ENCODE results near the gene SEC11C. TPM values are rescaled to one million over a fixed set of nuclear protein-coding genes. Genes with fewer than 3 reads are reported as not detected.
A peak's percentile ranks its signal among the peaks of the same experiment; 100 is the strongest.
"Not testable (repeated sequence)": the region's sequence is repeated elsewhere in the genome, so short reads cannot be mapped to it uniquely, and the experiment has no call there.

SEC11C gene
- total RNA-seq = 22.7 TPM
- long read RNA-seq, transcript SEC11C-204 (6 exons, 1,202 nt) = major isoform, 10 of 14 reads
- long read RNA-seq, partial matches to known transcripts = 0 of 14 reads
- long read RNA-seq, other reads (novel, unspliced or antisense) = 2 of 14 reads

DNA sequence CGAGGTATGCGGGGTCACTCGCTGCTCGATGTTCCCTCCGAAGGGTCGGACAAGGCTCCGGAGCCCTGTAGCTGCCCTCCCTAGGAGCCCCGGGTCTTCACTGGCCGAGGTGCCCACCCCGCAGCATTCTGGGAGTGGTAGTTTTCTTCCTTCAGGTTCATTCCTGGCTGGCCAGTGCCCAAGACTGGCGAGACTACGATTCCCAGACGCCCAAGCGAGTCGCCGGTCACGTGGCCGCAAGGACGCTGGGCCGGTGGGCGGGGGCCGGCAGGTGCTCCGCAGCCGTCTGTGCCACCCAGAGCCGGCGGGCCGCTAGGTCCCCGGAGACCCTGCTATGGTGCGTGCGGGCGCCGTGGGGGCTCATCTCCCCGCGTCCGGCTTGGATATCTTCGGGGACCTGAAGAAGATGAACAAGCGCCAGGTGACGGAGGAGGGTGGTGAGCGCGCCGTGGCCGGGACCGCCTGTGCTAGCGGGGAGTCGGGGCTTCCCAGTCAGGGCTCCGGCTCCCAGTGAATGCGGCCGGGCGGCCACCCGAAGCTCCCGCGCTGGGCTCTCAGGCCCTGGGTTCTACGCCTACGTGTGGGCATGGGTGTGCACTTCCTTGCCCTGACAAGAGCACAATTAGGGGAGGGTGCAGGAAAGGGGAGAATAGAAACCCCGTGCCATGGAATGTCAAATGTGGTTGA, at the start of gene SEC11C:
SEC11C (plus strand) TSS at position 270 of the 687 bp plus-strand sequence; CDS start at position 335, 65 bp downstream.
- DNase-seq (ENCODE audit: low spot score) = peak; percentile 97

DNA sequence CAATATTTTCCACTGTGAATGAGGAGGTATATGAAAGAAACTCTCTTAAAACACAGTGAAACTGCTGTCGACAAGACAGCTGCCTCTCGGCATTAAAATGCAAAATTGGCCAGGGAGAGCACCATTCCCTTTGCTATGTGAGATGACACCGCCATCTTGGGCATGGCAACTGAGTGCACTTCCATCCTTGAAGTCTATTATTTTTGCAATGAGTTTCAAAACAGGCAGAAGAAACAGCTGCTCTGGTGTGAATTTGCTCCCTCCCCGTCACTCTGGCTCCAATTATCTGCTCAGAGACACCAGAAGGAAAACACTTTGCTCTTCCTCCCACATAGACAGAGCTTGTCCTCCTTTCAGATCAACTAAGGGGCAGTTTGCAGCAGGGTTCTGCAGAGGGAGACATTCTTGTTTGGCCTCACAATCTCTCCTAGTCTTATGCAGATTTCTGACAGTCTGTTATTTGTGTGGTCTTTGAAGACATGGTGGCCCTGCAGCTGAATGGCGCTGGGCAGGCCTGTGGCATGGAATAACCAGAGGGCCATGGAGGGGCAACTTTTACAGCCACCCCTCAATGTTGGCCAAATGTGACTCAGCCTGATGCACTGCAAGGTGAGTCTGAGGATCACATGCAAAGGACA, 48.6 kb upstream of the SEC11C start:
- DNase-seq (ENCODE audit: low spot score) = no peak

DNA sequence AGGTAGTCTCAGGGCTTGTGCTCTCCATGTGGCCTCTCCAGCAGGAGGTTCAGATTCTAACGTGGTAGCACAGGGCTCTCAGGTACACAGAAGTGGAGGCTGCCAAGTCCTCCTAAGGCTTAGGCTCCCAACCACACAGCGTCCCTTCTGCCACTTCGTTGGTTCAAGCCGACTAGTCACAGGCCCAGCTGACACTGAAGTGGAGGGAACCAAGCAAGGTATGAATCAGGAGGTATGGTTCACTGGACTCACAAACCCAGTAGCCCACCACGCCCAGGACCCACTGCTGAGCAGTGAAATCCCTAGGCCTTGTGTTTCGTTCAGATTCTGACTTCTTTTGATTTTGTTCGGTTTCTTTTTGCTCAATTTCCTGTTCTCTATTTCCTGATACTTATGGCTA, 46.0 kb upstream of the SEC11C start:
- no peak for DNase-seq (ENCODE audit: low spot score)

DNA sequence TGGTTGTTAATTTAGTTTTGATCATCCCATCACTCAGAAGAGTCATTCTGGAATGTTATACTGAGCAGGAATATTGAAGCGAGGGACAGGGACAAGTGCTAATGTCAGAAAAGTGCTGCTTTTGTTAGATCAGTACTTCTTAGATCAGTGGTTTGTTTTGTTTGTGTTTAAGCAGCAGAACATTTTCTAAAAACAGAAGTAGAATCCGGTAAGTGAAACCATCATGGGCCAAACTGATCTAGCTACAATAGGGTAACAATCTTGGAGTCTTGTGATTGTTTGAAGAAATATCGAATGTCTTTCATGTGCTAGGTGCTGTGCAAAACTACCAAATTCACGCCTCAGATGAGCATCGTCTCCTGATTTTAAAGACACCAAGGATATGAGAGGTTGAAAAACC, 45.1 kb upstream of the SEC11C start:
- no peak for DNase-seq (ENCODE audit: low spot score)

DNA sequence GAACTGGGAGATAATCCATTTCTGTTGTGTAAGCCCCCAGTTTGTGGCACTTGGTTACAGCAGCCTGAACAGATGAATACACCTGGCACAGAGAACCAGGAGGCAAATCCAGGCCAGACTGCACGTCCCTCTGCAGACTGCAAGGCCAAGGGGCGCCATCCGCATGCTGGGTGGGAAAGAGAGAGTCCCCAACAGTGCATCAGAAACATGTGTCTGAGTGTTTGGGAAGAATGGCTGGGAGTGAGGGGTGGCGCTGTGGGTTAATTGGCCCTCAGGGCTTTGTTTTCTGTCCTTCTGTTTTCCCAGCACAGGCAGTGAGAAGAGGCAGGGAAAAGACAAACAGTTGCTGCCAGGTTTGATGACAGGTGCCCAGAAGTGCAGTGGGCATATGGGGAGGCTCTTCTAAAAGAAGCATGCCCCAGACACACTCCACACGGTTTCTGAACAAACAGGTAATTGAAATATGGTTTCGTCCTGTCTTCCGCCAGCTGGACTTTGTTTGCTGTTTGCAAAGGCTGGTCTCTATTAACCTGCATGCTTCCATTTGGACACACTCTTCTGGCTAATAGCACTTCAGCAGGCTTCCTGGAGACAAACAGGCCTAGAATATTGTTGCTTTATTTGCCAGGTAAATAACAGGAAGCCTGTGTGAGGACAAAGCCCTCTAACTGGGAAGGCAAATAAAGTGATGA, 43.4 kb upstream of the SEC11C start:
- no peak for DNase-seq (ENCODE audit: low spot score)

DNA sequence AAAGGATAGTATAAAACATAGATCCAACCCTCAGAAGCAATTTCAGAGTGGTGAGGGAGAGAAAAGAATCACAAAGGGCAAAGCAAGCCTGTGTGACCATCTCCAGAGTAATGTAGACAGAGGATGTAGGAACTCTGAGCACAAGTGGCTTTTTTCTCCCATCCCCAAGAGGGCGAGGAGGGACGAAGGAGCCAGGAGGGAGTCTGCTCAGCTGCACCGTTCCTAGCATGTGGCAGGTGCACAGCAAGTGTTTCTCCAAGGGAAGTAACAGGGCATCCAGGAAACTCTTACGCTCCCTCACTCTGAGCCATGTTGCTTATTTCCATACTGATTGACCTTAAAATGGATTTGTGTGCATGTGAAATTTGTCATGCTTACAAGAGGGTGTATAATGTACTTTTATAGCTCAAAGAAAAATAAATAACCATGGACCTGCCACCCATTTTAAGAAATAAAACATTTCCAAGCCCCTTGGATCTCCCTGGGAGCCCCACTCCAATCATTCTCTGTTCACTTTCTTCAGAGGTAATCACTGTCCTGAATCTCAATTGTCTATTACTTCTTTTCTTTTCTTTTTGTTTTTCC, 37.8 kb upstream of the SEC11C start:
- no peak for DNase-seq (ENCODE audit: low spot score)

DNA sequence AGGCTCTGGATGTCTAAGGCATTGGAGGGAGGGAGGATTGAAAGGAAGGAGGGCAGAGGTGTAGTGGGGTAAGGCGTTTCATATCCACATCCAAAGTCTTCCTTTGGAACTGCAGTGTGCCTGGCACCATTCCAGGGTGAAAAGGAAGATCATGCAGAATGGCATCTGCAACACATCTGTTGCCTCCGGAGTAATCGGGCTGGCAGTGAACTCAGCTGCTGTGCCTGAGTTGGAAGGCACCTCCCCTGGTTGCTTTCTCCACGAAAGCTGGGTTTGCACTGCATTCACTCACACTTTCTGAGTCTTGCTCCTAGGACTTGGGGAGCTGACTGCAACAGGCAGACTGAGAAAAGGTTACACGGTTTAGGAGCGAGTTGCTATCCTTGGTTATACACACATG, 30.3 kb upstream of the SEC11C start:
- DNase-seq (ENCODE audit: low spot score) = no peak

DNA sequence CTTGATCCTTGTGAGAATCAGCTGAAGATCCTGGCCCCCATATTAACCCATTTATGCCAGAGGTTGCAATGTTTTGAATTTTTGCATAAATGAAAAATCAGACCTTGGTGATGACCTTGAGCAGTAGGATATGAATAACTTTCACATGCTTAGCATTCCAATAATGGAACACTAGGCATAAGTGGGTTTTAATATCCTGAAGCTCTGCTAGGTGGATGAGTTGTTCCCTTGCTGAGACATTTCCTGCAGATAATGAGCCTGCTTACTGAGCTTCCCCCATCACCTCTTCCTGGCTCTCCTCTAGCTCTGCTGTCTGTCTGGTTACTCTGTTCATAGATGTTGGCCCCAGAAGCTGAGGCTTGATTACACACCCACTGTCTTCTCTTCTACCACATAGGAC, 25.5 kb upstream of the SEC11C start:
- no peak for DNase-seq (ENCODE audit: low spot score)

DNA sequence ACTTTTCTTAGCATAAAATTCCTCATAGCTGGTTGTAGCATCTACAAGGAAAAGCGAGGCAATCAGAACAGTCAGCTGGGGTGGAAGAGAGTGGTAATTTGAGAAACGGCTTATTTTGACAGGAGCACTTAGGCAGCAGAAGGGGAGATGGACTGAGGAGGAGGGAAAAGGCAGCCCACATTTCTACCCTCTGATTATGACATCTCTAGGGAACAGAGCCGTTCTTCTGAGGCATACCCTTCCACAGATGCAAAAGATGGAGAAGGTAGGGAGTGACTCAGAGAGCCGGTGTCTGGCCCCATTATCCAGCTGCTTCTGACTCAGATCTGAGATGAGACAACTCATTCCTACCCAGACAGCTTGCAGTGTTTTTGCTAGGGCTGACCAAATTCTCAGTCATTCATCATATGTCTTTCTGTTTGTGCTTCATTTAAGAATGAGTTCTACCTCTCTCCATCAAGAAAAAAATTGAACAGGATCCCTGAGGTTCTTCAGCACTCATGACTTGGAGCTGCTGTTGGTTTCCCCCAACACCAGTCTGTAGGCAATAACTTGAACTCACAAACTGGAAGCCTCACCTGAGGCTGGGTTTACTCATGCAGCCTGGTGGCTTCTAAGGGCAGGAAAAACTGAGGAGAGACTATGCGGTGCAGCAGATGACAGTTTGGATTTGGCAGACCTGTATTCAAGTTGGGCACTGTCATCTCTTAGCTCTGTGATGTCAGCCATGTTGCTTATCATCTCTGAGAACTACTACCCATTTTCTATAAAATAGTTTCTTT, 15.9 kb upstream of the SEC11C start:
- DNase-seq (ENCODE audit: low spot score) = no peak

DNA sequence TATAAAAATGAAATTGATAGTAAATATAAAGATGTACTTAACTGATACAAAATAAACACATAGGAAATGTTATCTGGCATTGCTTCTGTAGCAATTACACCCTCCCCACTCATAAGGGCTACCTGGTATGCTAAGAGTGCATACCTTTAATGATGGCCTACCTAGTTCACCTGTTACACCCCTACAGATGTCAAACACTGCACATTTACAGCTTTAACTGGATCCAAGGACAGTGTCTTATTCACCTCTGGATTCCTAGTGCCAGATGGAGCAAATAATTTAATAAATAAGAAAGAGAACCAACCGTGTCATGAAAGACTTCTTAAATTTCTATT, 15.3 kb upstream of the SEC11C start:
- DNase-seq (ENCODE audit: low spot score) = no peak

DNA sequence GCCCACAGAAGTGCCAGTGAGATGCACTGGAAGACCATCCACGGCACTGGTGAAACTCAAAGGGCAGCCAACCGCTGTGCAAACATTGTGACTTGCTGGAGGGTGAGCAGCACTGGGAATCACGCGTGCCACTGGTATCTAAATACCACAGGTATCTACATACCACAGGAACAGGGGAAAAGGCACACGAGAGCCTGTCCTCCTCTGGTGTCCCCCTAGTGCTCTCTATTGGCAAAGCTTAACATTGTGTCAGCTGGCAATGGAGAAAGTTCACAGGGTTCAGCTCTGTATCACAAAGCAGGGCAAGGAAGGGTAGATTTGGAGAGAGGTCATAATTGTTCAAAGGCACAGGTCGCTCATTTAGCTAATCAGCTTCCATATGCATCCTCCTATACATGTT, 12.6 kb upstream of the SEC11C start:
- no peak for DNase-seq (ENCODE audit: low spot score)

DNA sequence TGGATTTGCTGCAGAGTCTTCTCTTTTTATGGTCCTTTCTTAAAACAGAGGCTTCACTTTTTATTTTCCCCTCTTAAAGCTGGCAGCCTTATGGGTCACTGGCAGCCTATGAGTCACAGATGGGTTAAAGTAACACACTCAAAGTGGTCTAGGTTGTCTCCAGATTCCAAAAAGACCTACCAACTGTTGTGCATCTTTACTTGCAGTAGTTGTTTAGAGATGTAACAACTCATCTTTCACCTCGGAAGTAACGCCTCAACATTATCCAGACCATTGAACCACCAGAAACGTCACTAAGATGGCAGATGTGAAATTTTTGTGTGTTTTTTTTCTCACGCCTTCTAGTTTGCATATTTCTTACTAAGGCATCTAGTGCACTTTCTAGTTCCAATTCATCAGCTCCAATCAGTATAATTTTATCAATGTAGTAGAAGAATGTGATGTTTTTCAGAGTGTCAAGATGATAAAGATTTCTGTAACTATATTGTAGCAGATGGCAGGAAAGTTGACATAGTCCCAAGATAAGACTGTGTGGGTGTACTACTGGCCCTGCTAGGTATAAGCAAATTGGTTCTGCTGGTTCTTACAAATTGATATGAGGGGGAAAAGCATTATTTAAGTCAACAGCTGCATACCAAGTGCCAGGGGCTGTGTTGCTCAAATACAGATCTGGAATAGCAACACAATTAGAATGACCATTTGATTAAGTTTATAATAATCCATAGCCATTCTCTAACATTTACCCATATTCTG, 9.6 kb upstream of the SEC11C start:
- DNase-seq (ENCODE audit: low spot score) = no peak

DNA sequence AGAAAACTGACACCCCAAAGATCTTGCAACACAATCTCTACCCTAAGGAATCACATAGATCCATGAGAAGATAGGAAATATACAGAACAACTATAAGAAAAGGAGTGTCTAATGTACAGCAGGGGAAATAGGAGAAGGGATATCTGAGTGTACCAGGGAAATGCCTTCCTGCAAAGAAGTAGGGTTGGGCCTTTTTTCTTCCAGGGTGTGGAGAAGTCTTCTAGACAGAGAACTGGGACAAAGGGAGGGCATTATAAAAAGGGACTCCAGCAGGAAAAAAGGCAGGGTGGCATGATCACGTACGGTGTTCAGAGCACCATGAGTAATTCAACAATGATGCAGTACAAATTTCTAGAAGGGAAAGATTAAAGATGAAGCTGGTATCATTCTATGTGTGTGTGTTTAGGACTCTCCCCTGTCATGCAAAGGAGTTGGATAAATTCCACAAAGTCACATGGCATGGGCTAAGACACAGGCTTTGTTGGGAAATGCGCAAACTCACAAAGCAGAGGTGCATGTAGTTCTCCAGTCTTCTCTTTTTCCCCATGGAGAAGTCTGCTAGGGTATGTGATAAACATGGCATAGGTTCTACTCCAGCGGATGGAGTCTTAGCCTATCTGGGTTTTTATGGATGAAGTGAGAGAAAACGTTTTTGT, 6.7 kb upstream of the SEC11C start:
- DNase-seq (ENCODE audit: low spot score) = no peak

DNA sequence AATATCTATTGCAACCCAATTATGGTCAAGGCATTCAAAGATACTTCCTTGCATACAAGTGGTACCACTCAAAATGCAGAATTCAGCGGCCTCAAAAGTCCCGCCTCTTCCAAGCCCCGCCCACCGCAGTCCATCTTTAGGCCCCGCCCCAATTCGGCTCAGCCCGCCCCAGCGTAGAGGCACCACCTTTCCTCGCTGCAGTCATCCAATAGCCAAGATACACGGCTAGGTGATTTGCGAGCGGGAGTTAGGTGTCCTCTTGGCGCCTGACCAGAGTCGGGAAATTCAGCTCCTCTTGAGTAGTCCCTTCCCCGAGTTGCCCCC, 431 bp upstream of the SEC11C start:
- peak; percentile 93 for DNase-seq (ENCODE audit: low spot score)

DNA sequence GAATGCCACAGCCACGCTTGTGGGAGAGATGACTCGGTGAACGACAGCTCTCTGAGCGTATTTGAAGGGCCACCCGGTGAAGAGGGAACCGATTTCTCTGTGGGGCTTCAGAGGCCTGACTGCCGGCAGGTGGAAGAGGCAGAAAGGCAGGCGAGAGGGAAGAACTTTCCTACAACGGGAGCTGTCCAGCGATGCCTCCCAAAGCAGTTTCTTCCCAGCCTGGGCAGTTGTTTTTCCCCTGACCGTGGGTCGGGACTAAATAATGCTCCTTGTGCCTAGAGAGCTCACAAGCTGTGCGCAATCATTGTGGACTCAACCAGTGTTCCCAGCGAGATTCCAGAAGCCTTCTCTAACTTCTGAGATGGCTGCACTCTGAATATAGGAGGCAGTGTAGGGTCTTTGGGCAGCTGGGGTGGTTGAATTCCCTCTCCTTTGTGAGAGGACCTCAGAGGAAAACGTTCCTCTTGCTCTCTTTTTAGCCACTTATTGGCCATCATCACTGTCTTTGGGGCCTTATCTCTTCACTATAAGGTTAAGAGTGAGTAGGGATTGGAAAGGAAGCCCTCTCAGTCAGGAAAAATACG, 710 bp downstream of the SEC11C start:
- DNase-seq (ENCODE audit: low spot score) = no peak

DNA sequence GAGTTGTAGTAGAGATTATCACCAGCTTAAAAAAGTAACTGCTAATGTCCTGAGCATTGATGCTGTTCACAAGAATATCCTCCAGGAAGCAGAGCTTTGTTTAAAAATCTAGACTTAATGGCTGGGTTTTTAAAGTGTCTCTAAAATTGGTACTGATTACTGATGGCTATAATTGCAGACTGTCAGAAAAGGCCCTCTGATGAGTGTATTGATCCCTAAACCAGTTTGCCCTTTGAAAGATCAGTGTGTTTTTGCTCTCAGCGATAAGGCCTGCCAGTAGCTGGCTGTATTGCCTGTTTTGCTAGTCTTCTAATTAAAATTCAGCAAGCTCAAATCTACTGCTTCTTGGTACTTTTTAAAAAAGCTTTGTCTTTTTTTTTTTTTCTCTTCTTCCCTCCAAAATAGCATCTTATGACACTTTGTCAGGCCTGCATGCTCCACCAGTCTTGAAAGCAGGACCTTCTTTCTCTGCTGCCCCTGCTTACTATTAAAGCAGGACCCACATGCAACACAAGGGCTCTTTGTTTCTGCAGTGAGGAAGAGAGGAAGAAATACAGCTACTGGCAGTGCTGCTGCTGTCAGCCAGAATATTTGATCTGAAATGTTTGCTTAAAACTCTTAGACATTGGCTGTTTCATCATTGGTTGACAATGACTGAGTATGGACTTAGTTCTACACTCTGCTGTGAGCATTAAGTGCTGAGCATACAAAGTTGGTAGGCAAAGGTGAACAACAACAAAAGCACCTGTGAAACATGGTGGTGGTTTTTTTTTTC, 1.8 kb downstream of the SEC11C start:
- no peak for DNase-seq (ENCODE audit: low spot score)

DNA sequence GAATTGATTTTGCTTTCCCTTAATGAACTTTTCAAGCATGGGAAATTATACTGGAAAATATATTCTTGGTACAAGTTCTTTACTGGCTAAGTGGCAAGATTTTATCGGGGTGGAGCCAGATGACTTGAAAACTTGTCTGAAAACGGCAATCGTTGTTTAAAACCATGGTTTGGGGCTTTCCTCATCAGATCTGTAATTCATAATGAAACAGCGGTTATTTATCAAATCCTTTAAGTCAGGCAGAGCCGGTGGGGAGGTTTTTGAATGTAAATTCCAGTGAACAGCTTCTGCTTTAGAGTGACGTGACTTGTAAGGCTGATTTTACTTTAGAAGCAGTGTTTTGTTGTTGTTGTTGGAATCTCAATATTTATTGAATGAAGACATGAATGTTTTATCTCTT, 2.6 kb downstream of the SEC11C start:
- DNase-seq (ENCODE audit: low spot score) = no peak

DNA sequence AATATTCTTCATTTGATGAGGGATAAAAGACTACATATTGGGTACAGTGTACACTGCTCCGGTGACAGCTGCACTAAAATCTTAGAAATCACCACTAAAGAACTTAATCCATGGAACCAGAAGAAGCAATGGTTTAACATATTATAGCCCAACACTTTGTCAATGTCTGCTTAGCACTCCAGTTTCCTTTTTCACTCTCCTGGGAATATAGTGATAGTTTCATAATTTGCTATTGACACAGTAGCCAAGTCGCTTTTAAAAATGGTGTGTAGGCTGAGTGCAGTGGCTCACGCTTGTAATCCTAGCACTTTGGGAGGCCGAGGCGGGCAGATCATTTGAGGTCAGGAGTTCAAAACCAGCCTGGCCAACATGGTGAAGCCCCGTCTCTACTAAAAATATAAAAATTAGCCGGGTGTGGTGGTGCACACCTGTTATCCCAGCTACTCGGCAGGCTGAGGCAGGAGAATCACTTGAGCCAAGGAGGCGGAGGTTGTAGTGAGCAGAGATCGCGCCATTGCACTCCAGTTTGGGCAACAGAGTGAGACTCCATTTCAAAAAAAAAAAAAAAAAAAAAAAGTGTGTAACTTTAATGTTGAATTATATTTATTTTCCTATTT, 3.2 kb downstream of the SEC11C start:
- not testable (repeated sequence) for DNase-seq (ENCODE audit: low spot score)

DNA sequence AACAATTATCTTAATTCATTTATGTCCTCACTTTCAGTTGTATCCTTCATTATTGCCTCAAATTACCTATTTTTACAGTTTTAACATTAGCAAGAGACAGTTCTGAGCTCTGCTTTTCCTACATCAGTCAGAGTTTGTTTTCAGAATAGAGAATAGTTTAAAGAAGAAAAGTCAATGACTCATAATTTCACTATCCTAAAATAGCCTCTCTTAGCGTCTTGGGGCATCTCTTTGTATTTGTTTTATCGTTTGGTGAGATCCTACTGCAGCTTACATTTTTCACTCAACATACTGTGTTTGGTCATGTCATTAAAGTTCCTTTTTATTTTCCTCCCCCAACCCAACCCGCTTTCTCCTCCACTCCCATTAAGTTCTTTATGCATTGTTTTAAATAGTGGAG, 3.8 kb downstream of the SEC11C start:
- no peak for DNase-seq (ENCODE audit: low spot score)

Measured in mesenteric fat pad (tissue), 1 donor.